Measurements from ENCODE around the gene HLA-DQA2.
"Not testable (repeated sequence)": the region's sequence is repeated elsewhere in the genome, so short reads cannot be mapped to it uniquely, and the experiment has no call there.

The HLA-DQA2 gene

GRCh38 chr6:32741031-32741960 lies at the start of gene HLA-DQA2:
Gene HLA-DQA2 (plus strand): TSS chr6:32741391. CDS start chr6:32741444, 53 bp downstream.
- no peak for DNase-seq

- DNase-seq: no peak
Observed at GRCh38 chr6:32692019-32692418, 49.2 kb upstream of the HLA-DQA2 start.

- no peak for DNase-seq
Observed at GRCh38 chr6:32697031-32697430, 44.2 kb upstream of the HLA-DQA2 start.

- peak; percentile 13 for DNase-seq
Observed at GRCh38 chr6:32700391-32701040, 40.7 kb upstream of the HLA-DQA2 start.

GRCh38 chr6:32703347-32703746 lies 37.8 kb upstream of the HLA-DQA2 start:
- DNase-seq: no peak

GRCh38 chr6:32705164-32705563 lies 36.0 kb upstream of the HLA-DQA2 start:
- not testable (repeated sequence) for DNase-seq

GRCh38 chr6:32709625-32710024 lies 31.6 kb upstream of the HLA-DQA2 start:
- no peak for DNase-seq

GRCh38 chr6:32713241-32713640 lies 27.9 kb upstream of the HLA-DQA2 start:
- no peak for DNase-seq

GRCh38 chr6:32716396-32716795 lies 24.8 kb upstream of the HLA-DQA2 start:
- DNase-seq: no peak

- DNase-seq: no peak
Observed at GRCh38 chr6:32718879-32719278, 22.3 kb upstream of the HLA-DQA2 start.

- DNase-seq: no peak
Observed at GRCh38 chr6:32738126-32738525, 3.1 kb upstream of the HLA-DQA2 start.

GRCh38 chr6:32742374-32742773 lies 1.2 kb downstream of the HLA-DQA2 start:
- no peak for DNase-seq

- DNase-seq: no peak
Observed at GRCh38 chr6:32744776-32745175, 3.6 kb downstream of the HLA-DQA2 start.

GRCh38 chr6:32745649-32746048 lies 4.5 kb downstream of the HLA-DQA2 start:
- DNase-seq: not testable (repeated sequence)

- no peak for DNase-seq
Observed at GRCh38 chr6:32752580-32752979, 11.4 kb downstream of the HLA-DQA2 start.

GRCh38 chr6:32759669-32760068 lies 18.5 kb downstream of the HLA-DQA2 start:
- DNase-seq: no peak

- DNase-seq: no peak
Observed at GRCh38 chr6:32761072-32761471, 19.9 kb downstream of the HLA-DQA2 start.

GRCh38 chr6:32761548-32761947 lies 20.4 kb downstream of the HLA-DQA2 start:
- DNase-seq: no peak

- no peak for DNase-seq
Observed at GRCh38 chr6:32763421-32763820, 22.2 kb downstream of the HLA-DQA2 start, which contains the start of gene HLA-DQB2. Gene HLA-DQB2 (minus strand): TSS chr6:32763532. CDS start chr6:32763470, 62 bp downstream.

GRCh38 chr6:32764048-32764447 lies 22.9 kb downstream of the HLA-DQA2 start:
- DNase-seq: no peak

- DNase-seq: no peak
Observed at GRCh38 chr6:32772656-32773055, 31.5 kb downstream of the HLA-DQA2 start.

GRCh38 chr6:32774426-32774825 lies 33.2 kb downstream of the HLA-DQA2 start:
- no peak for DNase-seq

- DNase-seq: no peak
Observed at GRCh38 chr6:32775071-32775470, 33.9 kb downstream of the HLA-DQA2 start.

GRCh38 chr6:32779036-32779435 lies 37.8 kb downstream of the HLA-DQA2 start:
- no peak for DNase-seq
